RWPE1 (cell line): ENCODE measurements around the gene GUK1.

Source experiments
- CTCF ChIA-PET: fragments of 350-600 bp; sonication (Branson Sonifier 250); formaldehyde crosslinking; extraction: SDS; loops from one replicate; lab custom pipeline; 2021; lab: Yijun Ruan, JAX
- POLR2A ChIA-PET: fragments of 400-600 bp; formaldehyde crosslinking; extraction: SDS; loops from one replicate; lab custom pipeline; 2020; ENCODE audit warnings: antibody characterized with exemption; ENCODE audit not compliant: low non-redundant PET; lab: Yijun Ruan, JAX
- DNase-seq: peaks from one replicate; pipeline ENCODE4 v3.0.0; 2012; ENCODE audit warnings: low spot score
- H3K27ac ChIP-seq: fragments of 450-650 bp; 2 replicates; pipeline ENCODE4 v1.5.1; 2017
- CTCF ChIP-seq: fragments of 450-650 bp; conservative IDR thresholded peaks from 2 replicates; pipeline ENCODE4 v1.5.1; 2017; ENCODE audit warnings: low read depth, mild to moderate bottlenecking

The GUK1 gene

GRCh38 chr1:228112167-228112566 lies 27.9 kb upstream of the GUK1 start:
- no peak for TF ChIP-seq CTCF
- ChIA-PET CTCF (interaction anchor here (0.5 to 0.7 kb wide), 2 partner anchors 99 to 352 kb away, joined by 3 read pairs; no protein-coding TSS in a partner anchor), POLR2A (no interaction called here)
- DNase-seq, result no peak
- no peak overlapping the region for H3K27ac ChIP-seq

GRCh38 chr1:228112617-228113016 lies 27.5 kb upstream of the GUK1 start:
- CTCF ChIA-PET, result interaction anchor here (0.7 kb wide), 1 partner anchor 100 kb away, joined by 3 read pairs; no protein-coding TSS in a partner anchor
- DNase-seq, result no peak
- POLR2A ChIA-PET, result no interaction called here
- H3K27ac ChIP-seq, result no peak overlapping the region
- no peak for TF ChIP-seq CTCF

- no peak overlapping the region for H3K27ac ChIP-seq
- POLR2A ChIA-PET, result no interaction called here
- DNase-seq, result no peak
- no peak for TF ChIP-seq CTCF
- CTCF ChIA-PET, result no interaction called here
Observed at GRCh38 chr1:228114827-228115226, 25.3 kb upstream of the GUK1 start.

GRCh38 chr1:228117335-228117734 lies 22.7 kb upstream of the GUK1 start:
- no peak overlapping the region for H3K27ac ChIP-seq
- no peak for TF ChIP-seq CTCF
- CTCF ChIA-PET, result no interaction called here
- POLR2A ChIA-PET, result no interaction called here
- no peak for DNase-seq

GRCh38 chr1:228118040-228118439 lies 22.0 kb upstream of the GUK1 start:
- ChIA-PET POLR2A (no interaction called here), CTCF (no interaction called here)
- no peak for TF ChIP-seq CTCF
- no peak overlapping the region for H3K27ac ChIP-seq
- no peak for DNase-seq

- no peak for TF ChIP-seq CTCF
- CTCF ChIA-PET, result no interaction called here
- H3K27ac ChIP-seq, result no peak overlapping the region; the same call in 1 of the 2 replicates
- POLR2A ChIA-PET, result no interaction called here
- no peak for DNase-seq
Observed at GRCh38 chr1:228120351-228120750, 19.7 kb upstream of the GUK1 start.
